Osteocyte (in vitro differentiated cells): ENCODE results near the gene CDC40. TPM values are rescaled to one million over a fixed set of nuclear protein-coding genes. Genes with fewer than 3 reads are reported as not detected.

Experiments used
- DNase-seq: peaks from one replicate; pipeline ENCODE4 v3.0.0; 2021; ENCODE audit warnings: mixed read lengths; ENCODE audit not compliant: unreplicated experiment; ENCODE audit errors: extremely low spot score
- H3K27ac Mint-ChIP-seq: one replicate; pipeline ENCODE4 v1.8.0; 2021; ENCODE audit warnings: mild to moderate bottlenecking, mixed read lengths; ENCODE audit not compliant: unreplicated experiment
- H3K27me3 Mint-ChIP-seq: one replicate; pipeline ENCODE4 v1.8.0; 2021; ENCODE audit warnings: mixed read lengths; ENCODE audit not compliant: unreplicated experiment
- H3K36me3 Mint-ChIP-seq: one replicate; pipeline ENCODE4 v1.8.0; 2021; ENCODE audit warnings: mixed read lengths; ENCODE audit not compliant: unreplicated experiment
- H3K4me1 Mint-ChIP-seq: one replicate; pipeline ENCODE4 v1.8.0; 2021; ENCODE audit warnings: mixed read lengths; ENCODE audit not compliant: unreplicated experiment
- H3K4me3 Mint-ChIP-seq: one replicate; pipeline ENCODE4 v1.8.0; 2021; ENCODE audit warnings: mild to moderate bottlenecking, moderate library complexity, mixed read lengths; ENCODE audit not compliant: unreplicated experiment
- H3K9me3 Mint-ChIP-seq: one replicate; pipeline ENCODE4 v1.8.0; 2021; ENCODE audit warnings: mixed read lengths; ENCODE audit not compliant: unreplicated experiment
- total RNA-seq: library from RNA; stranded (reverse); gene quantifications from 2 replicates; pipeline ENCODE4 v1.2.1, GENCODE V29; 2021
- TF ChIP-seq, protein P1 (sequence below): fragments of 200-600 bp; sonication (generic); IDR thresholded peaks from 2 replicates; pipeline ENCODE4 v1.5.0; 2021; ENCODE audit warnings: antibody characterized with exemption, mild to moderate bottlenecking, moderate library complexity

Gene CDC40
- total RNA-seq, 1 donor from 2014 or later, result 16.7 TPM

DNA sequence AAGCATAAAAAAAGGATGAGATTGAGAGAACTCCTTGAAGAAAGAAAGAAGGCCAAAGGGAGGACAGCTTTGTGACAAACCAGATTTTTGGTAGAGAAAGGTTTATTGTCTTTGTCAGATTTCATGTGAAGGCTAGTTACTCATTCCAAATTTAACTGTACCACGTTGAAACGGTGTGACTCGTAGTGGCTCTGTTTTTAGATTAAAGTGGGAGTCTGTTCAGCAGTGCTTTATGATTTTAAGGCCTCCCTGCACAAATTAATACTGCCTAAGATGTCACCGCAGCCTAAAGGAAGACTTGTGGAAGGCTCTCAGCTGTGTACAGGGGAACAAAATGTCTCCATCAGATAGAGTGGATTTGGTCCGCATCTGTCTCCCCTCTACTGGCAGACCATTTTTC lies 35.9 kb downstream of the CDC40 start:
- Mint-ChIP-seq H3K36me3 (peaks cover 56% of the 10 kb centered on the region), H3K9me3 (no peaks in the 10 kb centered on the region), H3K4me1 (no peaks in the 10 kb centered on the region), H3K27ac (no peak overlapping the region), H3K27me3 (no peaks in the 10 kb centered on the region), H3K4me3 (no peak overlapping the region)
- no peak for DNase-seq
- TF ChIP-seq, protein P1, sequence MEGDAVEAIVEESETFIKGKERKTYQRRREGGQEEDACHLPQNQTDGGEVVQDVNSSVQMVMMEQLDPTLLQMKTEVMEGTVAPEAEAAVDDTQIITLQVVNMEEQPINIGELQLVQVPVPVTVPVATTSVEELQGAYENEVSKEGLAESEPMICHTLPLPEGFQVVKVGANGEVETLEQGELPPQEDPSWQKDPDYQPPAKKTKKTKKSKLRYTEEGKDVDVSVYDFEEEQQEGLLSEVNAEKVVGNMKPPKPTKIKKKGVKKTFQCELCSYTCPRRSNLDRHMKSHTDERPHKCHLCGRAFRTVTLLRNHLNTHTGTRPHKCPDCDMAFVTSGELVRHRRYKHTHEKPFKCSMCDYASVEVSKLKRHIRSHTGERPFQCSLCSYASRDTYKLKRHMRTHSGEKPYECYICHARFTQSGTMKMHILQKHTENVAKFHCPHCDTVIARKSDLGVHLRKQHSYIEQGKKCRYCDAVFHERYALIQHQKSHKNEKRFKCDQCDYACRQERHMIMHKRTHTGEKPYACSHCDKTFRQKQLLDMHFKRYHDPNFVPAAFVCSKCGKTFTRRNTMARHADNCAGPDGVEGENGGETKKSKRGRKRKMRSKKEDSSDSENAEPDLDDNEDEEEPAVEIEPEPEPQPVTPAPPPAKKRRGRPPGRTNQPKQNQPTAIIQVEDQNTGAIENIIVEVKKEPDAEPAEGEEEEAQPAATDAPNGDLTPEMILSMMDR, result no peak

DNA sequence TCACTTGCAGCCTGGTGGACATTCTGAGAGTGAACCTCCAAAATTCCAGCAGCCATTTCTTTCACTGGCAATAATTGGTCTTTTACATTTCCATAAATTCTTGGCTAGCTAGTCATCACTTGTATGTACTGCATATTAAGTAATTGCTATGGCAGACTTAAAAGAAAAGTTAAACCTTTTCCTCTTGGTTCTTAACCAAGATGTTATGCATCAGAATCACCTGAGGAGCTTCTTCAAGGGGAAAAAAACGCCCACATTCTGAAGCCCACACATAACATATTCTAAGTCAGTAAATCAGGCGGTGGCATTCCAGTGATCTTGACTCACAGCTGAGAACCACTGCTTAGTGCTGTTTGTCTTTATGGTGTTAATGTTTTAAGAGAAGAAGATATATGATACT lies 37.0 kb downstream of the CDC40 start:
- no peak overlapping the region for H3K27ac Mint-ChIP-seq
- no peak overlapping the region for H3K4me3 Mint-ChIP-seq
- H3K27me3 Mint-ChIP-seq, result no peaks in the 10 kb centered on the region
- TF ChIP-seq, protein P1, result no peak
- H3K9me3 Mint-ChIP-seq, result no peaks in the 10 kb centered on the region
- H3K4me1 Mint-ChIP-seq, result no peaks in the 10 kb centered on the region
- H3K36me3 Mint-ChIP-seq, result peaks cover 54% of the 10 kb centered on the region
- DNase-seq, result no peak

DNA sequence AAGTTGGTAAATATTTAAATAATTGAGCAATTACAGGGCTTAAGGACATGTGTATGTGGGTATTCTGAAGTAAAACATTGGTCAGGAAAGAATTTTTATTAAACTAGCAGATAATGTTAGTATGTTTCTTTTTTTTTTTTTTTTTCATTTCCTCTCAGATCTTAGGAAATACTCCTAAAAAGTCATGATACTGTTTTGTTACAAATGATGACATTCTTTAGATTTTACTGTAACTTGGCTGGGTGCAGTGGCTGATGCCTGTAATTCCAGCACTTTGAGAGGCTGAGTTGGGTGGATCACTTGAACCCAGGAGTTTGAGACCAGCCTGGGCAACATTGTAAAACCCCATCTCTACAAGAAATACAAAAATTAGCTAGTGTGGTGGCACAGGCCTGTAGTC lies 41.5 kb downstream of the CDC40 start:
- Mint-ChIP-seq H3K4me3 (no peak overlapping the region), H3K4me1 (no peaks in the 10 kb centered on the region), H3K36me3 (peaks cover 46% of the 10 kb centered on the region), H3K27ac (no peak overlapping the region), H3K27me3 (no peaks in the 10 kb centered on the region), H3K9me3 (no peaks in the 10 kb centered on the region)
- TF ChIP-seq, protein P1, result no peak
- DNase-seq, result no peak

DNA sequence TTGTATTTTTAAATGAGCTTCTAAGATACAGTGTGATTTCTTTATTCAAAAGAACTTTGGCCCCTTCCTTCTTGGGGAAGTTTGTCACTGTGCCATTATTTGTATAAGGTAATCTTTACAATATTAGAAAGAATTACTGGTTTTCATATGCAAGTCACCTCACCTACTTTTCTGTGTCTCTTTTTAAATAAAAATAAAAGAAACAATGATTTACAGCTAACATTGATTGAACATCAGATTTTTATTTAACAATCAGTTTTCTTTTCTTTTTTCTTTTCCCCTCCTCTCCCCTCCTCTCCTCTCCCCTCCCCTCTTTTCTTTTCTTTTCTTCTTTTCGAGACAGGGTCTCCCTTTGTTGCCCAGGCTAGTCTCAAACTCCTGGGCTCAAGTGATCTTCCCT lies 46.0 kb downstream of the CDC40 start:
- no peak overlapping the region for H3K27ac Mint-ChIP-seq
- no peaks in the 10 kb centered on the region for H3K27me3 Mint-ChIP-seq
- H3K36me3 Mint-ChIP-seq, result peaks cover 38% of the 10 kb centered on the region
- no peak overlapping the region for H3K4me3 Mint-ChIP-seq
- DNase-seq, result no peak
- H3K4me1 Mint-ChIP-seq, result no peaks in the 10 kb centered on the region
- no peaks in the 10 kb centered on the region for H3K9me3 Mint-ChIP-seq
- TF ChIP-seq, protein P1, result no peak

DNA sequence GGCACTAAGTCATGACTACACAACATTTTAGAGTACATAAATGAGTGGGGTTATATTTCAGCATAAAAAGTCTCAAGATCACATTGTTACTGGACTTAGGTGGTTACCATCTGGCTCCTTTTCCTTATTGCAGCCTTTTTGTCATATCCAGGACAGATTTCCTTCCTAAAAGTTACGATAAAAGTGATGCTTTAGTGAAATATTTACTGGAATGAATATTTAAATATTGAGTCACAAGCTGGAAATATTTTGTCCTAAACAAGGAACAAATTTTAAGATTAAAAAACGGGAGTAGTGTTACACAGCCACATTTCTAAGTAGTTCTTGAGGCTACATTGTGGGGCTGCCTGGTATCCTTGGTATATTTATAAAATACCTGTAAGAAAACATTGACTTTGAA lies 52.2 kb downstream of the CDC40 start:
- Mint-ChIP-seq H3K4me1 (peaks cover 6% of the 10 kb centered on the region), H3K36me3 (peaks cover 16% of the 10 kb centered on the region), H3K27ac (no peak overlapping the region), H3K9me3 (no peaks in the 10 kb centered on the region), H3K4me3 (no peak overlapping the region), H3K27me3 (no peaks in the 10 kb centered on the region)
- no peak for DNase-seq
- TF ChIP-seq, protein P1, result no peak
